Left ventricle myocardium superior (tissue), 1 donor: Measurements from ENCODE around the gene NTMT1. TPM values are rescaled to one million over a fixed set of nuclear protein-coding genes. Genes with fewer than 3 reads are reported as not detected.

Experiments
- total RNA-seq: library from RNA; stranded (reverse); fragmentation: NEBNext Ultra II Directional; extraction: Animal tissue kit (Norgen Biotek cat#: 25700); gene quantifications from one replicate; pipeline ENCODE4 v1.2.1, GENCODE V29; 2021
- donor health status: DM: no; HTN: yes; CAD: no; lungs with severe emphysema.

NTMT1 gene
- total RNA-seq, 1 donor from 2014 or later, result 66.5 TPM

Other genes starting within 250 kb of the NTMT1 start
- gene C9orf50, start 5.1 kb upstream of the NTMT1 start, total RNA-seq, result not detected
- 9.7 TPM for gene ASB6, start 16.0 kb downstream of the NTMT1 start, total RNA-seq
- 0.20 TPM for gene PRRX2, start 39.5 kb downstream of the NTMT1 start, total RNA-seq
- 2.4 TPM for gene PTGES, start 126.9 kb downstream of the NTMT1 start, total RNA-seq
- gene TOR1B, start 177.0 kb downstream of the NTMT1 start, total RNA-seq, result 8.7 TPM
- 11.7 TPM for gene TOR1A, start 198.0 kb downstream of the NTMT1 start, total RNA-seq
- gene C9orf78, start 209.1 kb downstream of the NTMT1 start, total RNA-seq, result 35.6 TPM
- 11.6 TPM for gene USP20, start 209.3 kb downstream of the NTMT1 start, total RNA-seq